Measurements from ENCODE around the gene CDC45.

DNA sequence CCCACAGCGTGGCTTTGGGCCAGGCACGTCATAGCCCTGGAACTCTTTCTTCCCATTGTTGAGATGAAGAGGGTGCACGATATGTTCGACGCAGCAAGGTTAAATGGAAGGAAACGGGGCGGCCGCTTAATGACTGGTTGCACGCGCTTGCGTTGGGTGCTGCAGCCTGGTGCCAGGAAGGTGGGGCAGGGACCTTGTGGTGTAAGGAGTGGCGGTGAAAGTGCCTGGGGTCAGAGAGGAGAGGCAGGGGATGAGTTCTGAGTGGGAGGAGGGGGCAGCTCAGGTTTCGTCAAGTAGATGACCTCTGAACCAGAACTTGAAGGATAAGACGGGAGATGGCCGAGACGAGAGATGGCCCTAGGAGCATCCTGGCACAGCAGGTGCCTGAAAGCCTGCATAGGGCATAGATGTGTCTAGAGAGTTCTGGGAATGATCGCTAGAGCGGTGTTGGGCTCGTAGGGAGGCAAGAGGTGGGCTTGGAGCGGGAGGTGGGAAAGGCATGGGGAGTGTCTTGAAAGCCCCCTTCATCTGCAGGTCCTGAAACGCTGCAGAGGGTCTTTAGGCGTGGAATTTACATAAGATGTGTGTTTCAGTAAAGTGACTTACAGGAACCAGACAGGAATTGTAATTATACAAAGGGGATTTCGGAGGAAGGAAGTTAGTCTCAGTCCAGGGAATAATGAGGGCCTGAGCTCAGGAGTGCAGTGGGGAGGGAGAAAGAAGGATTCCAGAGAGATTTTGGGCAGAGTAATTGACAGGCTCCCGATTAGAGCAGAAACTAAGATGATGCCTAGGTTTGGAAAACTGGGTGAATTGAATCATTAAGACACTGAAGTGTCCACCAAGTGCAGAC, 87.7 kb downstream of the CDC45 start:
- TF ChIP-seq, protein P1, sequence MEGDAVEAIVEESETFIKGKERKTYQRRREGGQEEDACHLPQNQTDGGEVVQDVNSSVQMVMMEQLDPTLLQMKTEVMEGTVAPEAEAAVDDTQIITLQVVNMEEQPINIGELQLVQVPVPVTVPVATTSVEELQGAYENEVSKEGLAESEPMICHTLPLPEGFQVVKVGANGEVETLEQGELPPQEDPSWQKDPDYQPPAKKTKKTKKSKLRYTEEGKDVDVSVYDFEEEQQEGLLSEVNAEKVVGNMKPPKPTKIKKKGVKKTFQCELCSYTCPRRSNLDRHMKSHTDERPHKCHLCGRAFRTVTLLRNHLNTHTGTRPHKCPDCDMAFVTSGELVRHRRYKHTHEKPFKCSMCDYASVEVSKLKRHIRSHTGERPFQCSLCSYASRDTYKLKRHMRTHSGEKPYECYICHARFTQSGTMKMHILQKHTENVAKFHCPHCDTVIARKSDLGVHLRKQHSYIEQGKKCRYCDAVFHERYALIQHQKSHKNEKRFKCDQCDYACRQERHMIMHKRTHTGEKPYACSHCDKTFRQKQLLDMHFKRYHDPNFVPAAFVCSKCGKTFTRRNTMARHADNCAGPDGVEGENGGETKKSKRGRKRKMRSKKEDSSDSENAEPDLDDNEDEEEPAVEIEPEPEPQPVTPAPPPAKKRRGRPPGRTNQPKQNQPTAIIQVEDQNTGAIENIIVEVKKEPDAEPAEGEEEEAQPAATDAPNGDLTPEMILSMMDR (IDR thresholded peaks at IDR 0.05), result no peak
- TF ChIP-seq POLR2A (IDR thresholded peaks at IDR 0.05), result no peak

Data from adrenal gland (tissue), 5 donors.